Neural progenitor cell (in vitro differentiated cells): ENCODE results near the gene DRGX. TPM values are rescaled to one million over a fixed set of nuclear protein-coding genes. Genes with fewer than 3 reads are reported as not detected.

Source experiments
- DNase-seq: peaks from one replicate; pipeline ENCODE4 v3.0.0-alpha.2; 2016; ENCODE audit warnings: low spot score
- H2AFZ ChIP-seq: fragments of 200-600 bp; sonication (generic); replicated peaks from 2 replicates; pipeline ENCODE4 v1.6.1; 2016; ENCODE audit warnings: antibody characterized with exemption
- H3F3A ChIP-seq: fragments of 200-600 bp; sonication (generic); 2 replicates; pipeline ENCODE4 v1.6.1; 2016; ENCODE audit warnings: antibody characterized with exemption, low read depth
- H3K27ac ChIP-seq: fragments of 200-600 bp; sonication (generic); 2 replicates; pipeline ENCODE4 v1.5.1; 2016; ENCODE audit warnings: mild to moderate bottlenecking
- H3K27me3 ChIP-seq: fragments of 200-600 bp; sonication (generic); 2 replicates; pipeline ENCODE4 v1.6.1; 2016; ENCODE audit warnings: mild to moderate bottlenecking, moderate library complexity
- H3K36me3 ChIP-seq: fragments of 200-600 bp; sonication (generic); 2 replicates; pipeline ENCODE4 v1.5.1; 2016
- H3K4me1 ChIP-seq: fragments of 200-600 bp; sonication (generic); 2 replicates; pipeline ENCODE4 v1.6.1; 2016; ENCODE audit warnings: mixed run types
- H3K4me2 ChIP-seq: fragments of 200-600 bp; sonication (generic); 2 replicates; pipeline ENCODE4 v1.6.1; 2016
- H3K4me3 ChIP-seq: fragments of 200-600 bp; sonication (generic); 2 replicates; pipeline ENCODE4 v1.5.1; 2016
- H3K79me2 ChIP-seq: fragments of 200-600 bp; sonication (generic); 2 replicates; pipeline ENCODE4 v1.6.1; 2016; ENCODE audit warnings: low read depth
- H3K9ac ChIP-seq: fragments of 200-600 bp; sonication (generic); 2 replicates; pipeline ENCODE4 v1.6.1; 2016
- H3K9me3 ChIP-seq: fragments of 200-600 bp; sonication (generic); 2 replicates; pipeline ENCODE4 v1.5.1; 2016; ENCODE audit warnings: low read depth
- H4K20me1 ChIP-seq: fragments of 200-600 bp; sonication (generic); 2 replicates; pipeline ENCODE4 v1.6.1; 2016; ENCODE audit warnings: low read depth
- H3K27ac Mint-ChIP-seq: 3 replicates; pipeline ENCODE4 v1.8.0; 2021; ENCODE audit warnings: mixed read lengths
- H3K27me3 Mint-ChIP-seq: 2 replicates; pipeline ENCODE4 v1.8.0; 2022; ENCODE audit warnings: low read depth, mild to moderate bottlenecking, inconsistent platforms, moderate library complexity, mixed read lengths; ENCODE audit not compliant: insufficient read depth
- H3K36me3 Mint-ChIP-seq: 3 replicates; pipeline ENCODE4 v1.8.0; 2021; ENCODE audit warnings: mixed read lengths
- H3K4me1 Mint-ChIP-seq: 3 replicates; pipeline ENCODE4 v1.8.0; 2021; ENCODE audit warnings: mixed read lengths
- H3K4me3 Mint-ChIP-seq: 3 replicates; pipeline ENCODE4 v1.8.0; 2021; ENCODE audit warnings: mild to moderate bottlenecking, moderate library complexity, mixed read lengths
- H3K9me3 Mint-ChIP-seq: 3 replicates; pipeline ENCODE4 v1.8.0; 2020; ENCODE audit warnings: mixed read lengths
- EZH2 ChIP-seq: fragments of 200-600 bp; sonication (generic); IDR thresholded peaks from 2 replicates; pipeline ENCODE4 v1.6.1; 2017; ENCODE audit warnings: antibody characterized with exemption, mild to moderate bottlenecking, moderate library complexity
- EZH2phosphoT487 ChIP-seq: fragments of 200-600 bp; sonication (generic); IDR thresholded peaks from 2 replicates; pipeline ENCODE4 v1.6.1; 2017; ENCODE audit warnings: antibody characterized with exemption
- total RNA-seq: library from RNA; depleted of rRNA; stranded (reverse); fragments of >200 nt; gene quantifications from 2 replicates; pipeline ENCODE4 v1.2.3, GENCODE V29; 2015; ENCODE audit warnings: low replicate concordance
- TF ChIP-seq, protein P1 (sequence below): fragments of 200-600 bp; sonication (generic); IDR thresholded peaks from 2 replicates; pipeline ENCODE4 v1.5.1; 2017; ENCODE audit warnings: antibody characterized with exemption, mild to moderate bottlenecking

DRGX gene
- total RNA-seq, 1 donor from 2014 or later: not detected

DNA sequence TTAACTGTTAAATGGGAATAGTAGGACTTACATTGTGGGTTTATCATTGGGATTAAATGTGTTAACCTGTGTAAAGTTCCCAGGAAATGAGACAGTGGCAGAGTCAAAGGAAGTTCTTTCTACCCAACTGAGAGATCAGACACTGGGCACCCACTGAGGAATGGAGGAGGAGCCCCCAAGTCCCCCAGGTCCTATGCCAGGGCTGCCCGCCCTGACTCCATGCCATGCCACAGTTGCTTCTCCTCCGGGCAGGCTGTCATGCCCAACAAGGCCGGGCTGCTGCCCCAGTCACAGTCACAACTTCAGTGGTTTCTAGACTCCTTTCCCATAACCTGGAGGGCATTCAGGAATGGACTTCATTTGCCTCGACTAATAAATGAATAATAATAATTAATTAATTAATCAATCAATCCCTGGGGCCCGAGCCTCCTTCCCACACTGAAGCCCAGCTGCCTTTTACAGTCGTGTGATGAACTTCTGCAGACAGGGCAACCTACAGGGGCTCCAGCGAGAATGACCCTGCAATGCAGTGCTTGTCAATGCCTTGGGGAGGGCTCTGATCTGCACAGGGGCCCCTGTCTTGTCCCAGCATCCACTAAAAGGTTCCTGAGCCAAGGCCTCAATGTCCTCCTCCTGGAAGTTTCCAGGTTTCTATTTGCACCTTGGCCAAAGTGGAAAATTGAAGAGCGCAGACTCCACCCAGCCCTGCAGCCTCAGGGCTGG, 32.4 kb downstream of the DRGX start:
- Histone ChIP-seq H3K27ac (no peak overlapping the region), H3K4me3 (no peak overlapping the region), H3K9me3 (no peaks in the 10 kb centered on the region), H3K9ac (no peak overlapping the region), H4K20me1 (no peaks in the 10 kb centered on the region), H2AFZ (no peak overlapping the region), H3F3A (no peaks in the 10 kb centered on the region), H3K27me3 (no peaks in the 10 kb centered on the region), H3K4me1 (no peaks in the 10 kb centered on the region), H3K4me2 (no peak overlapping the region), H3K79me2 (no peaks in the 10 kb centered on the region), H3K36me3 (no peaks in the 10 kb centered on the region)
- Mint-ChIP-seq H3K27ac (no peak overlapping the region), H3K9me3 (no peaks in the 10 kb centered on the region), H3K4me3 (no peak overlapping the region), H3K4me1 (peaks cover 5% of the 10 kb centered on the region), H3K27me3 (peaks cover 6% of the 10 kb centered on the region), H3K36me3 (no peaks in the 10 kb centered on the region)
- TF ChIP-seq EZH2 (no peak), EZH2phosphoT487 (no peak)
- TF ChIP-seq, protein P1, sequence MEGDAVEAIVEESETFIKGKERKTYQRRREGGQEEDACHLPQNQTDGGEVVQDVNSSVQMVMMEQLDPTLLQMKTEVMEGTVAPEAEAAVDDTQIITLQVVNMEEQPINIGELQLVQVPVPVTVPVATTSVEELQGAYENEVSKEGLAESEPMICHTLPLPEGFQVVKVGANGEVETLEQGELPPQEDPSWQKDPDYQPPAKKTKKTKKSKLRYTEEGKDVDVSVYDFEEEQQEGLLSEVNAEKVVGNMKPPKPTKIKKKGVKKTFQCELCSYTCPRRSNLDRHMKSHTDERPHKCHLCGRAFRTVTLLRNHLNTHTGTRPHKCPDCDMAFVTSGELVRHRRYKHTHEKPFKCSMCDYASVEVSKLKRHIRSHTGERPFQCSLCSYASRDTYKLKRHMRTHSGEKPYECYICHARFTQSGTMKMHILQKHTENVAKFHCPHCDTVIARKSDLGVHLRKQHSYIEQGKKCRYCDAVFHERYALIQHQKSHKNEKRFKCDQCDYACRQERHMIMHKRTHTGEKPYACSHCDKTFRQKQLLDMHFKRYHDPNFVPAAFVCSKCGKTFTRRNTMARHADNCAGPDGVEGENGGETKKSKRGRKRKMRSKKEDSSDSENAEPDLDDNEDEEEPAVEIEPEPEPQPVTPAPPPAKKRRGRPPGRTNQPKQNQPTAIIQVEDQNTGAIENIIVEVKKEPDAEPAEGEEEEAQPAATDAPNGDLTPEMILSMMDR: no peak
- DNase-seq: no peak

DNA sequence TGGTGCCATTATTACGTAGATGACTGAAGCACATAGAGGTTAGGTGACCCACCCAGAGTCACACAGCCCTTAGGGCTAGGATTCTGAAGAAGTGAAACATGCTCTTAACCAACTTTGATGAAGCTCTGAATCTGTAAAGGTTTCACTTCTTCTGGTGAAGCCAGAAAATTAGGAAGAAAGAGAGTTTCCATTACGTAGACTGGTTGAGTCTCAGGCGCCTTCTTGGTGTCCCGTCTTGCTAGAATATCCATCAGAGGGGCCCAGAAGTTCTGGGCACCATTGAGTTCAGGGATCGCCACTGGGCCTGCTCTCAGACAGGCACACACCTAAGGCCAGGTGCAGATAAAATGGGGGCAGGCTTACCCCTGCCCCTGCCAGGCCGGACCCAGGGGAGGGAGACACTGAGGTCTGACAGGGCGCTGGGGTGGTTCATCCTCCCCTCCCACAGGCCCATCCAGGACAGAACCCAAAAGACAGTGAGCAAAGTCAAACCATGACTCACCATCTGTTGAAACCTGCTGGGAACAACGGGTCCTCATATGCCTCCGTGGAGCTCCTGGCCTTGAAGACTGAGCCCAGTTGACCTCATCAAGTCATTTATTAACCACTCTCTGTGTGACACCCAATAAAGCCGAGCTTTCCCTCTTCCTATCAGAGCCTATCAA, 33.2 kb downstream of the DRGX start:
- no peak for DNase-seq
- Histone ChIP-seq H3K9ac (no peak overlapping the region), H3K79me2 (no peaks in the 10 kb centered on the region), H3K36me3 (no peaks in the 10 kb centered on the region), H3K27ac (no peak overlapping the region), H3K4me1 (no peaks in the 10 kb centered on the region), H4K20me1 (no peaks in the 10 kb centered on the region), H3K27me3 (no peaks in the 10 kb centered on the region), H2AFZ (no peak overlapping the region), H3K9me3 (no peaks in the 10 kb centered on the region), H3K4me3 (no peak overlapping the region), H3F3A (no peaks in the 10 kb centered on the region), H3K4me2 (no peak overlapping the region)
- H3K4me3 Mint-ChIP-seq: no peak overlapping the region
- no peak overlapping the region for H3K27ac Mint-ChIP-seq
- no peaks in the 10 kb centered on the region for H3K36me3 Mint-ChIP-seq
- H3K4me1 Mint-ChIP-seq: peaks cover 5% of the 10 kb centered on the region
- no peaks in the 10 kb centered on the region for H3K9me3 Mint-ChIP-seq
- TF ChIP-seq EZH2phosphoT487: no peak
- TF ChIP-seq, protein P1: no peak
- no peak for TF ChIP-seq EZH2
- H3K27me3 Mint-ChIP-seq: peaks cover 6% of the 10 kb centered on the region

DNA sequence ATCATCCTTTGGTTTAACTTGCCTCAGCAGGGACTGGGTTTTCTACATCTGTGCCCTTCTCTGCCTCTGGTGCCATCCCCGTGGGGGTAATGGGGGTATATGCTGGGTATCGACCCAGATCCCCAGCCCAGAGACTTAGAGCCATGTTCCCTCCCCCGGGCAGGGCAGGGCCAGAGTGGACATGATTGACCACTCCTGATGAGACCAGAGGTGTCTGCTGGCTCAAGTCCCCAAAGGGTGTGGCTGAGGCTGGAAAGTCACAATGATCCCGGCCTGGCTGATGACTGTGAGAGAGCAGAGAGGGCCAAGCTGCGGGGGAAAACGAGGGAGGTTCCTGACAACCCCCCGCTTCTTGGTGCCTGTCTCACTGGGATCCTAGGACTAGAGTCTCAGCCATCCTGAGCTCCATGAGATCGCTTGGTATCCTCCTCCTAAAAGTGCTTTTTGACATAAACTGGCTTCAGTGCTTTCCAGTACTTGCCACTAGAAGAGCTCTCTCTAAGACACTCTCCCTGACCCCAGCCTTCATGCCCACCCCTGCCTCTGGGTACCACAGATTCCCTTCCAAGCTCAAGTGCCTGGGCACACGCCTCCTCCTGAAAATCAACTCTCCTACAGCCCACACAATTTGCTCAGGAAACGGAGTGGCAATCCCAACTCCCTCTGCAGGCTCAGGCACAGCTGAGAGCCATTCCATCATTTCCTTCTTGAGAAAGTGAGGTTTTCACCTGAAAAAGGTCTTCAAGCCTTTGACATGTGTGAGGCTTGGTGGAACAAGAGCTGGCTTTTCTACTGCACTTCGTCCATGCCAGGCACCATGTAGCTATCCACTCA, 33.9 kb downstream of the DRGX start:
- TF ChIP-seq, protein P1: no peak
- TF ChIP-seq EZH2phosphoT487 (no peak), EZH2 (no peak)
- no peak overlapping the region for H2AFZ ChIP-seq
- no peak overlapping the region for H3K4me3 Mint-ChIP-seq
- H3K36me3 Mint-ChIP-seq: no peaks in the 10 kb centered on the region
- H3K9ac ChIP-seq: no peak overlapping the region
- no peaks in the 10 kb centered on the region for H3K9me3 Mint-ChIP-seq
- no peaks in the 10 kb centered on the region for H3F3A ChIP-seq
- no peak overlapping the region for H3K27ac Mint-ChIP-seq
- H3K4me2 ChIP-seq: no peak overlapping the region
- H3K27me3 ChIP-seq: no peaks in the 10 kb centered on the region
- peaks cover 6% of the 10 kb centered on the region for H3K27me3 Mint-ChIP-seq
- no peaks in the 10 kb centered on the region for H3K36me3 ChIP-seq
- DNase-seq: no peak
- H3K4me3 ChIP-seq: no peak overlapping the region
- no peaks in the 10 kb centered on the region for H3K79me2 ChIP-seq
- H3K9me3 ChIP-seq: no peaks in the 10 kb centered on the region
- H4K20me1 ChIP-seq: no peaks in the 10 kb centered on the region
- H3K27ac ChIP-seq: no peak overlapping the region
- no peaks in the 10 kb centered on the region for H3K4me1 ChIP-seq
- H3K4me1 Mint-ChIP-seq: peaks cover 5% of the 10 kb centered on the region
